Subcutaneous abdominal adipose tissue (tissue), 5 donors: ENCODE measurements around the gene FLII.

ENCODE experiments used
- H3K27ac ChIP-seq: one replicate; pipeline ENCODE4 v1.7.0; 2013; ENCODE audit warnings: low read depth, mild to moderate bottlenecking, inconsistent platforms, low read length, moderate library complexity
- H3K27me3 ChIP-seq, 5 donors: one replicate each; pipeline ENCODE4 v1.7.0; 2013; ENCODE audit warnings: low read length in 5 of 5, inconsistent platforms in 1 of 5; ENCODE audit not compliant: control insufficient read depth in 5 of 5, insufficient read depth in 4 of 5
- H3K36me3 ChIP-seq, 5 donors: one replicate each; pipeline ENCODE4 v1.7.0; 2013; ENCODE audit warnings: low read length in 5 of 5; ENCODE audit not compliant: control insufficient read depth in 5 of 5, insufficient read depth in 5 of 5
- H3K4me1 ChIP-seq, 5 donors: one replicate each; pipeline ENCODE4 v1.7.0; 2013; ENCODE audit warnings: low read length in 5 of 5, mild to moderate bottlenecking in 3 of 5, moderate library complexity in 1 of 5; ENCODE audit not compliant: control insufficient read depth in 5 of 5, insufficient read depth in 5 of 5
- H3K4me3 ChIP-seq, 5 donors: one replicate each; pipeline ENCODE4 v1.7.0; 2013; ENCODE audit warnings: low read length in 5 of 5, low read depth in 1 of 5
- H3K9ac ChIP-seq, 5 donors: one replicate each; pipeline ENCODE4 v1.7.0; 2013; ENCODE audit warnings: low read length in 5 of 5, mild to moderate bottlenecking in 4 of 5, moderate library complexity in 3 of 5
- H3K9me3 ChIP-seq, 5 donors: one replicate each; pipeline ENCODE4 v1.7.0; 2013; ENCODE audit warnings: low read length in 5 of 5; ENCODE audit not compliant: control insufficient read depth in 5 of 5
- donor health status: healthy.
- donor health status: healthy.
- donor health status: healthy.
- donor health status: healthy.
- donor health status: healthy.

Gene FLII

GRCh38 chr17:18246880-18247612 is 11.5 kb downstream of the FLII start:
- H3K4me3 ChIP-seq, result no peak overlapping the region
- H3K9ac ChIP-seq, result no peak overlapping the region
- no peak overlapping the region for H3K27ac ChIP-seq
- peaks cover 3 to 23% (median 20%) of the 10 kb centered on the region in 5 donors for H3K4me1 ChIP-seq
- H3K36me3 ChIP-seq, result peaks cover 0 to 93% (median 80%) of the 10 kb centered on the region in 5 donors
- no peaks in the 10 kb centered on the region for H3K9me3 ChIP-seq
- H3K27me3 ChIP-seq, result no peaks in the 10 kb centered on the region

- Histone ChIP-seq H3K36me3 (peaks cover 0 to 93% (median 80%) of the 10 kb centered on the region in 5 donors), H3K27ac (no peak overlapping the region), H3K27me3 (no peaks in the 10 kb centered on the region), H3K4me3 (no peak overlapping the region), H3K9me3 (no peaks in the 10 kb centered on the region), H3K9ac (no peak overlapping the region), H3K4me1 (peaks cover 3 to 23% (median 20%) of the 10 kb centered on the region in 5 donors)
Observed at GRCh38 chr17:18246109-18246725, 12.3 kb downstream of the FLII start.

DNA sequence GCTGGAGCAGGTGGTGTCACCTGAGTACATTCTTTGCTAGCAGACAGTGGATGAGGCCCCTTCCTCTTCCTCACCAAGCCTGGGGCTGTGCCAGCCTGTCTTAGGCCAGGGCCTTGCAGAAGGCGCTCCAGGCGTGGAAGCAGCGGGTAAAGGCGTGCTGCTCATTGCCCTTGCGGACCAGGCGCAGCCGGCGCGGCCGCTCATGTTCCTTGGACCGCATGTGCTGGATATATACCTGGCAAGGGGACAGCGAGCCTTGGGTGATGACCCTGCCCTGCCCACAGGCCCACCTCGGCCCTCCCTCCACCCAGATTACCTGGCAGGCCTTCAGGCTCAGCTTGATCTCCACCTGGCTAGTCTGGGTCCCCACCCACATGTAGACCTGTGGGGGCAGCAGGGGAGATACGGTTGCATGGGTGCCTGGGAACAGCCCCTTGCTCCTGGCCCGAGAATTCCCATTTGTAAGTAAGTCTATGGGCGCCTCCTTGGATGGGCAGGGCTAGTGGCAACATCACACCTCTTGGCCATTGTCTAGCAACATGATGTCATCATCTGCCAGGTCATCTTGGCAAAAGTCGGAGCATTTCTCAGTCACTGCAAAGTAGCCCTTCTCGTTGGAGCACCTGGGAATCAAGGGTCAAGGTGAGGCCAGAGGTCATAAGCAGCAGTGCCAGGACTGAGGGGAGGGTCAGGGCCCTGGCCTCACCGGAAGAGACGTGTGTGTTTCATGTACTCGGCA is 13.3 kb downstream of the FLII start:
- no peaks in the 10 kb centered on the region for H3K9me3 ChIP-seq
- no peak overlapping the region for H3K9ac ChIP-seq
- peaks cover 3 to 23% (median 20%) of the 10 kb centered on the region in 5 donors for H3K4me1 ChIP-seq
- peaks cover 0 to 93% (median 76%) of the 10 kb centered on the region in 5 donors for H3K36me3 ChIP-seq
- H3K27me3 ChIP-seq, result no peaks in the 10 kb centered on the region
- H3K27ac ChIP-seq, result no peak overlapping the region
- no peak overlapping the region for H3K4me3 ChIP-seq

DNA sequence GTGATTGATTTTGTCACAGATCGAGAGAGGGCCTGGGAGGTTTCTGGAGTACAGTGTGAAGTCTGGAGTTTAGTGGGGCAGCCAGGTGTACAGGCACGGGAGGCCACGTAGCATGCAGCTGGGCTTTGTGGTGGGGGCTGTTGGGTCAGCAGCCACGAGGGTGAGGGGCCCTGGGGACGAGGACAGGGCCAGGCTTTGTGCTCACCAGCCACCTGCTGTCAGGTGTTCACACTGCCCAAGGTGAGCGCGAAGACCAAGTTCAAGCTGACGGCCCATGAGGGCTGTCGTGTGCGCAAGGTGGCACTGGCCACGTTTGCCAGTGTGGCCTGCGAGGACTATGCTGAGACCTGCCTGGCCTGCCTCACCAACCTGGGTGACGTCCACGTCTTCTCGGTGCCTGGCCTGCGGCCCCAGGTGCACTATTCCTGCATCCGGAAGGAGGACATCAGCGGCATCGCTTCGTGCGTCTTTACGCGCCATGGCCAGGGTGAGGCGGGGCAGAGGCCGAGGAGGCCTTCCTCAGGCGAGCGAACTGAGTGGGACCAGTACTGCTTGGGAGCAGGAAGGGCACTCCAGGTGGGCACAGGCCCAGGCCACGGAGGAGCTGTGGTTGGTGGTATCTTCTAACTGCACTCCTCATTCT is 17.2 kb downstream of the FLII start:
- Histone ChIP-seq H3K36me3 (peaks cover 0 to 90% (median 73%) of the 10 kb centered on the region in 5 donors), H3K9me3 (no peaks in the 10 kb centered on the region), H3K4me3 (no peak overlapping the region), H3K9ac (no peak overlapping the region), H3K27me3 (no peaks in the 10 kb centered on the region), H3K27ac (no peak overlapping the region), H3K4me1 (no peaks in the 10 kb centered on the region)

- H3K9ac ChIP-seq, result no peak overlapping the region
- H3K4me1 ChIP-seq, result no peaks in the 10 kb centered on the region
- no peak overlapping the region for H3K4me3 ChIP-seq
- H3K27me3 ChIP-seq, result no peaks in the 10 kb centered on the region
- H3K27ac ChIP-seq, result no peak overlapping the region
- H3K36me3 ChIP-seq, result peaks cover 0 to 90% (median 71%) of the 10 kb centered on the region in 5 donors
- no peaks in the 10 kb centered on the region for H3K9me3 ChIP-seq
Observed at GRCh38 chr17:18240449-18240848, 18.1 kb downstream of the FLII start.

DNA sequence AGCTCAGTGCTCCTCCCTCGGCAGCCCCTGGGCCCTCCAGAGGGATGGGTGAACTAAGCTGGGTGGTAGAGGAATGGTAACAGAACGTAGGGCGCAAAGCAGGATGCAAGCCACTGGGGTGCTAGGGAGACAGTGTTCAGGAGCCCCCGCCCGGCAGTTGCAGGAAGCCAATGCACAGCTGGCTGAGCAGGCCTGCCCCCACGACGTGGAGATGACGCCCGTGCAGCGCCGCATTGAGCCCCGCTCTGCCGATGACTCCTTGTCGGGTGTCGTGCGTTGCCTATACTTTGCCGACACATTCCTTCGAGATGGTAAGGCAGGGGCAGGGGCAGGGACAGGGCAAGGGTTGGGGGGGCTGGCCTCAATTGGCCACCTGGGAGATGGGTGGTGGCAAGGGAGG is 20.2 kb downstream of the FLII start:
- no peak overlapping the region for H3K27ac ChIP-seq
- no peaks in the 10 kb centered on the region for H3K9me3 ChIP-seq
- no peaks in the 10 kb centered on the region for H3K4me1 ChIP-seq
- peaks cover 0 to 92% (median 75%) of the 10 kb centered on the region in 5 donors for H3K36me3 ChIP-seq
- H3K4me3 ChIP-seq, result no peak overlapping the region
- no peak overlapping the region for H3K9ac ChIP-seq
- H3K27me3 ChIP-seq, result no peaks in the 10 kb centered on the region

- Histone ChIP-seq H3K4me1 (no peaks in the 10 kb centered on the region), H3K27me3 (no peaks in the 10 kb centered on the region), H3K9ac (no peak overlapping the region), H3K27ac (no peak overlapping the region), H3K9me3 (no peaks in the 10 kb centered on the region), H3K36me3 (peaks cover 0 to 95% (median 77%) of the 10 kb centered on the region in 5 donors), H3K4me3 (no peak overlapping the region)
Observed at GRCh38 chr17:18237461-18237860, 21.1 kb downstream of the FLII start.

DNA sequence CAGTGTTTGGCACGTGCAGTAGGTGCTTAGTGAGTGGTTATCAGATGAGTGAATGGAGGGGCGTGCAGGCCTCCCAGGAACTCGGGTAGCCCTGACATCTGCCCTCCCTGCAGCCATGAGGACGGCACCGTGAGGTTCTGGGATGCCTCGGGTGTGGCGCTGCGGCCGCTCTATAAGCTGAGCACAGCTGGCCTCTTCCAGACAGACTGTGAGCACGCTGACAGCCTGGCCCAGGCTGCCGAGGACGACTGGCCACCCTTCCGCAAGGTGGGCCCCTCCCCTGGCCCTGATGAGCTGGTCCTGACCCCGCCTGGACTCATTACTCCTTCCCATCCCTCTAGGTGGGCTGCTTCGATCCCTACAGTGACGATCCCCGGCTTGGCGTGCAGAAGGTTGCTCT is 22.0 kb downstream of the FLII start:
- Histone ChIP-seq H3K27me3 (no peaks in the 10 kb centered on the region), H3K27ac (no peak overlapping the region), H3K4me1 (no peaks in the 10 kb centered on the region), H3K4me3 (no peak overlapping the region), H3K9ac (no peak overlapping the region), H3K36me3 (peaks cover 0 to 92% (median 73%) of the 10 kb centered on the region in 5 donors), H3K9me3 (no peaks in the 10 kb centered on the region)

DNA sequence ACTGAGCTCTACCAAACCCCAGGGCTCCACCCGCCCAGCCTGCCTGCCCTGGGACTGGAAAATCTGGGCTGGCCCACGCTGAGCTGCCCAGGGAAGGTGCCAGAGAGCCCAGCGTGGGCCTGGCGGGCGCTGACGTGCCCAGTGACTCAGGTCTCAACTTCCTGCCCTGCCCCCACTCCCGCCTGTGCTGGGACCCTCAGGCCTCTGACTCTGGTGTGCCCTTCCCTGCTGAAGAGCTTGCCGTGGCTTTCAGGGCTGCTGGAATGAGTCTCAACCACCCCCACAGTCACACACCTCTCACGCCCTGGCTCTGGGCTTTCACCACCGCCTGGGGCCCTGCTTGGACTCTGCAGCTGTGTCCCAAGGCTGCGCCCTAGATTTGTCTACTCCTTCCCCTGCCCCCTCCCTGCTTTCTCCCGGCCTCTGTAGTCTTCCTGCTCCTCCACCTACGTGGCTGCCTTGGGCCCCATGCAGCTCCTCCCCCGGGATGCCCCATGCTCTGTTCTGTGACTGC is 22.7 kb downstream of the FLII start:
- Histone ChIP-seq H3K4me3 (no peak overlapping the region), H3K27me3 (no peaks in the 10 kb centered on the region), H3K9me3 (no peaks in the 10 kb centered on the region), H3K4me1 (no peaks in the 10 kb centered on the region), H3K9ac (no peak overlapping the region), H3K36me3 (peaks cover 0 to 85% (median 68%) of the 10 kb centered on the region in 5 donors), H3K27ac (no peak overlapping the region)
